Tongue (tissue), 2 donors: ENCODE data around the gene POU6F2. TPM values are rescaled to one million over a fixed set of nuclear protein-coding genes. Genes with fewer than 3 reads are reported as not detected.
"Not testable (repeated sequence)": the region's sequence is repeated elsewhere in the genome, so short reads cannot be mapped to it uniquely, and the experiment has no call there.

Source experiments
- DNase-seq: peaks from one replicate; pipeline ENCODE4 v3.0.0-alpha.2; 2015
- total RNA-seq: library from RNA; depleted of rRNA; stranded (reverse); fragments of >200 nt; gene quantifications from one replicate; pipeline ENCODE4 v1.2.3, GENCODE V29; 2014

The POU6F2 gene
- total RNA-seq = not detected

DNA sequence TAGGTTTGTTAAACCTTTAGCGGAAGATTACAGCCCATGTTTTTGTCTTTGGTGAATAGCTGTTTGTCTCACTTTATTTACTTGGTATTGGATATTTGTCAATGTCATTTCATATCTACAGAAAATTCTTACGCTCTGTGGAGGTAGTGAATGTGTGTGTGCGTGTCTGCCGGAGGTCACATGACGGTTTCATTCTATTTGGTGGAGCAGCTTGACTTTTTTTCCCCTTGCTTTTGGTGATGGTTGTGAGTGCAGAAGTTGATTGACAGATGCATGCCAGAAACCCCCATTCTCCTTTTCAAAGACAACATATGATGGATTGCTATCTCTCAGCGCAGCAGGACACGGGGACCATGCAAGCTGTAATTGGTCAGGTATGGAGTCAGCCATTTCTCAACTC lies at the start of gene POU6F2:
TSS of gene POU6F2 (plus strand) at position 225 of the 400 bp plus-strand sequence. CDS start at position 270, 45 bp downstream.
- DNase-seq = no peak

DNA sequence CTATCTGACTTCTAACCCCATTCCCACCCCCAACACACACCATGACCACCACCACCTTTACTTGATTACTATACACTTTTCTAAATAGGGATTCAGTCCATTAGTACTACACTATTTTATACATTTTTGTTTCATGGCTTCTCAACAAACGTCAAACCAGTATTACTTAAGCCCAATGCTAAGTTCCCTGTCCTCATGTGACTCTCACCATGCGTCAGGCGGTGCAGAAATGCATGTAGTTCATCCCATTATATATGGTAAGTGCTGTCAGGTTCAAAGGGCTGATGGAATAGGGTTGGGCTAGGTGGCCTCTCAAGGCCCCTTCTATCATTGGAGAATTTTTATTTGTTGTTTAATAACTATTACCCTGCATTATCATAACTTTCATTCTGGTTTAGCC lies 49.2 kb upstream of the POU6F2 start:
- DNase-seq = no peak

DNA sequence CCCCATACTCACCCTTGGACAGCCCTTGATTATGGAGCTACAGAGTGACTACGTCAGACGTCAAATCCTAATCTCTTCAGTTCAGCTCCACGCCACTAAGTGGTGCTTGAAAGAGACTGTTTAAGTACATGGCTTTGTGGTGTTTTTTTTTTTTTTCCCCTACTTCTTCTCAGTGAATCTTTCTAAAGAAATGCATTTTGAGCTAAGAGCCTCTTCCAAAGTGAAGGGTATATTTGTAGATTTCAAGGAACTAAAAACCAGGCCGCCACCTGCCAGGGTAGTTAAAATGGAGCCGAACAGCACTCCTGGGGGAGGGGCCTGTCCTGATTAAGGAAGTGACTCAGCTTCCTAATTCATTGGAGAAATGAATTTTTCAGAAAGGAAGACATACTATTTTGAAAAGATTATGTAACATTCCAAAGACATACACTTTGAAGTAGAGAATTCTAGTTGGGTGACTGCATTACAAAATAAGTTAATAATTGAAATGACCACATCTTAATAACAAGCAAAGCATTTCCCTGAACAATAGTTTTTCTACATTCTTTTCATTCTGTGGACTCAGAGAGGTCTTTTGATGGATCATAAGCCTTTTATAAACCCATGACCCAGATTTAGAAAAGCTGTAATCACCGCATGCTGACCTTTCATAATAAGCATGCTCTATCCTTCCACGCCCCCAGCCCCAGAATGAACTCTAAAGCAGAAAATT lies 48.1 kb upstream of the POU6F2 start:
- DNase-seq = no peak

GRCh38 chr7:38932509-38933168 lies 45.1 kb upstream of the POU6F2 start:
- peak; percentile 84 for DNase-seq

GRCh38 chr7:38934051-38934450 lies 43.7 kb upstream of the POU6F2 start:
- DNase-seq = no peak

GRCh38 chr7:38934536-38934935 lies 43.2 kb upstream of the POU6F2 start:
- DNase-seq = no peak

DNA sequence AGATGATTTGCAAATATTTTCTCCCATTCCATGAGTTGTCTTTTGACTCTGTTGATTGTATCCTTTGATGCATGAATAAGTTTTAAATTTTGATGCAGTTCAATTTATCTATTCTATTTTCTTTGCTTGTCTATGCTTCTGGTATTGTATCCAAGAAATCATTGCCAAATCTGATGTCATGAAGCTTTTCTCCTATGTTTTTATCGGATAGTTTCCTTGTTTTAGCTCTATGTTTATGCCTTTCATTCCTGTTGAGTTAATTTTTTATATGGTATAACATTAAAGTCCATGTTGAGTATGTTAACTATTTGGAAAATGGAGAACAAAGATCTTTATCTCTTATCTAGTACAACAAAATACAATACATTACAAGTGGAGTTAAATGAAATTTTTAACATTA lies 41.1 kb upstream of the POU6F2 start:
- DNase-seq = no peak

DNA sequence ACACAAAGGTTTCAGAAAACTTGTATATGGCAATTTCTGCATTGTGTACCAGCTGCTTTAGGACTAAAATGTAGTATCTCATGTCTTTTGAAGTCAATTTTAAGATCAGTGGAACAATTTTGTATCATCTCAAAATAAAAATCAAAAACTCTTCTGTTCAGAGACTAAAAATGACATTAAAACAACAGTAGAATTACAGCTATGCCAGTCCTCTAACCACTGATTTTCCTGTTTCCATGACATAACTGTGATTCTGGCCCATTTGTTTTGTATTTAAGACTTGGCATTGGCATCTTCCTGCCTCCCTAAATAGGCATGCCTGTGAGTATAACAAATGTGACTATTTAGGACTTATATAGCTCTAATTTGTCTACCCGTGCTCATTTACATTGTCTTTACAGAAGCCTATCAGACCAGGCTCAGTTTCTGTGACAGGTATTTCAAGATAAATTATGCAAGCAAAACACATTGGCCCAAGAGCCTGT lies 39.7 kb upstream of the POU6F2 start:
- no peak for DNase-seq

DNA sequence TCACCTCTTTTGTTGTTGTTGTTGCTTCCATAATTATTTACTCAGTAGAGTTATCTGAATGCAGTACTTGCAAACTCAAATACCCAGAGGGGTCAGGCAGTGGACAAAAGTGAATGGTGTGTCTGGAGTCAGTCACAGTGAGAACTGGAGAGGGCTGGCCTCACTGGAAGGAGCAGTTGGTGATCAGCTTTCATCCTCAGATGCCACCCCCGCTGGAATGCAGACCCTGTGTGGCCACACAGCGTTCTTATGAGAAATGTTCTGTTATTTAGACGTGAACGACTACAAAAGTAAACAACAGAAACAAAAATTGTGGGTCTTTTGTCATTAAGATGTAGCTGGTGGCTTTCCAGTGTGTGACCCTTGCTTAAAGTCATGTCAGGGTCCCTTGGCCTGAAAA lies 39.1 kb upstream of the POU6F2 start:
- DNase-seq = no peak

GRCh38 chr7:38940774-38941173 lies 36.9 kb upstream of the POU6F2 start:
- DNase-seq = no peak

DNA sequence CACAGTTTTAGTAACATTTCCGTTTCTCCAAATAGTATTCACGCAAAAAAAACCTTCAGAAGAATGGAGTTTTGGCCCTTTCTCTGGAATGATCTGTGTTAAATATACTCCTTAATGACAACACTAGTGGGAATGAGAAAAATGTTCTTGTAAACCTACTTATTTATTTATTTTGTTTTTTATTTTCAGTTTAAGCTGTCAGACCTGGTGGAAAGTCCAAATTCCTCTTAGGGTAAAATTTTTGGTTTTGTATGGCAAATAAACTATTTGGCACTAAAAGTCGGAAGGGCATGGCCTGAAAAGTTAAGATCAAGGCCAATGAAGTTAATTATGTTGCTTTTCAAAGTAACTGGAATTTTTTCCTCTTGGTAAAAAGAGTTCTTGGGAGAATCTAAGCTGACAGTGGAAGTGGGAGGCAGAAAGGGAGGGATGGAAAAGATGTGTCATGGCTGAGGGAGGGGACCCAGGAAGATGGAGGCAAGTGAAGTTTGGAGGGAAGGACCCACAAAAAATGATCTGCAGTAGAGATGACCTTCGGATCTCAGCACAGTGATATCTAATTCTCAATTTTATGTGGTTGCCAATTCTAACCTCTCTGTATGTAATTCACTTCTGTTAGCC lies 35.2 kb upstream of the POU6F2 start:
- DNase-seq = no peak

DNA sequence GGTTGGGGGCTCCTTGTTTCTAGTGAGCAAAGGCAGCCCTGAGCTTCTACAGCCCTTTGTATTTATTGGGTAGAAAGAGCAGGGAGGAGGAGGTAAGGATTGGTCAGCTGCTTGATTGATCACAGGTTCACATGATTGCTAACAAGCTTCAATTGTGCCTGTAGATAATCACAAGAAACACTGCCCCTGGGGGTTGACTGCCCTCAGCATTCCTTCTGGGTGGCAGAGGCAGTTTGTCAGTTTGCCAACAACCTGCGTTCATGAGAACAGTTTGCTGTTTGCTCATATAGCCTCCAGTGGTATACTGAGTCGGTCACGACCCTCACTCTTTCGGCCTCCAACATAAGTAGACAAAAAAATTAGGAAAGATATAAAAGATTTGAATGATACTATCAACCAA lies 30.2 kb upstream of the POU6F2 start:
- not testable (repeated sequence) for DNase-seq

DNA sequence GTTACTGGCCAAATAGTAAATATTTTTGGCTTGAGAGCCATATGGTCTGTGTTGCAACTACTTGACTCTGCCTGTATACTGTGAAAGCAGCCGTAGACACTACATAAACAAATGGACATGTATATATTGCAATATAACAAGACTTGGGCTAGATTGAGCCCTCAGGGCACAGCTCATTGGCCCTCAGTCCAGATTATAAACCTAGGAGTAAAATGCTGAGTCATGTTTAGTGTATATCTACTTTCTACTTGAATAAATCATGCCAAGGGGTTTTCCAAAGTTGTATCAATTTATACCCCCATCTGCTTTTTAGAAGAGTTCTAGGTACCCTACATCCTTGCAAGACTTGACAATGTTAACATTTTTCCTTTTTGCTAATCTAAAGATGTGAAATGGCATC lies 27.4 kb upstream of the POU6F2 start:
- no peak for DNase-seq

- DNase-seq = no peak
These were observed 26.5 kb upstream of the POU6F2 start for GRCh38 chr7:38951213-38951612.

- DNase-seq = no peak
These were observed 24.5 kb upstream of the POU6F2 start for GRCh38 chr7:38953227-38953626.

DNA sequence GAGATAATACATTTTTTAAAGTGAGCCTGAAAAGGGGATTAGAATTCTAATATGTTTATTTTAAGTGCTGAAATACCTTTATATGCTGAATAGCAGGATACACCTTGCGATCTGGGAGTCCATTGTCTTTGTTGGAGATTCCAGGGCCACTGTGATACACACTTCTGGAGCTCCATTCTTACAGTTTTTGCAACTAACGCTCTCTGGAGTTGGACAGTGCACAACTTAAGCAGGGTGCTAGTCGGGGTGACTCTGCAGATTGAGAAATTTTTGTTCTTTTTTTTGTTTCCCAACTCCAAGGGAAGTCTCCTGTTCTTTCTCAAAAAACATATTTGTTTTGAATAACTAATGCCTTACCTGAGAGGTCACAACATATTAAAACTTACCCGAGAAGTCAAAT lies 23.7 kb upstream of the POU6F2 start:
- DNase-seq = no peak

- DNase-seq = no peak
These were observed 21.8 kb upstream of the POU6F2 start for GRCh38 chr7:38955892-38956291.

DNA sequence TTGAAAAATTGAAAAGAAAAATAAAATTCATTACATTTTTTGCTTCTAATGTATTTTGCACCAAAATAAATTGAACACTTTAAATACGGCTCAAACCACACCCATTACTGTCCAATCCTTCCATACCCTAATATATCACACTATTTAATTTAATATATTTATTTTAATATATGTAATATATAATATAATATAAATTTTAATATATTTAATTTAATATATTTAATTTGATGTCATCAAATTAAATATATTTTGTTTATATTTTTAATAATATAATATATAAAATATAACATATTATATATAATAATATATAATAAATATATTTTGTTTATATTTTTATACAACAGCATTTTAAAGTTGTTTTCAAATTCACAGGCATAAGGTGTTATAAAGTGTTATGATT lies 15.7 kb upstream of the POU6F2 start:
- DNase-seq = no peak

DNA sequence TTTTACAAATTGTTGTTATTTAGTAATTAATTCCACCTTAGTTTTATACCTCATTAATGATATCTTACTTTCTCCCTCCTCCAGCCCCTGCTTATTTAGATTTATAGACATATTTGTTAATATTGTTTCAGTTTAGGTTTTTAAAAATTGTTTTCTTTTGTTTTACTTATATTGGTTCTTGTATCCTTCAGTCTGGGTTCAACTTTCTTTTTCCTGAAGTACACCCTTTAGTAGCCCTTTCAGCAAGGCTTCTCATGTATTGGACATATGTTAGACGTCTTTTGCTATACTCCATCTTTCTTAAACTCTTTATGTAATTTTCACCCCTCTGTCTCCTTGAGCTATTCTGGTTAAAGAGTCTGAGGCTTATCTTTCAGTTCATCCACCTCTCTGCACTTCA lies 12.8 kb upstream of the POU6F2 start:
- no peak for DNase-seq

DNA sequence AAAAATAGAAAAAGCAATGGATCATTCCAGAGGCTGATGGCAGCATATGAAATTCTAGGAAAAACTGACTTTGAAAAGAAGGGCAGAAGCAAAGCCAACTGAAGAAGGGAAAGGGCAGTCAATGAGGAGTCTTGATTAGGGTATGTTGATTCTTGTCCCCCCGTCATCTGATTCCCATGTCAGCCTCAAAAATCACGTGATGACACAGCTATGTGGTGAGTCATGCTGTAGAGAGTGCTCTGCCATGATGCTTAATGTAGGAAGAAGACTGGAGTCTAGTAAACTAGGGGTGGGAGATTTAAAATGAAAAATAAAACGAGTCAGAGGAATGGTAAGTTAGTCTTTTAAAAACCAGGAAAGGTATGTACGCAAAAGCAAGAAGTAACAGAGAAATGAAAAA lies 3.9 kb upstream of the POU6F2 start:
- DNase-seq = no peak

GRCh38 chr7:38975944-38976392 lies 1.7 kb upstream of the POU6F2 start:
- DNase-seq = peak; percentile 12

GRCh38 chr7:38978491-38978890 lies 782 bp downstream of the POU6F2 start:
- no peak for DNase-seq

DNA sequence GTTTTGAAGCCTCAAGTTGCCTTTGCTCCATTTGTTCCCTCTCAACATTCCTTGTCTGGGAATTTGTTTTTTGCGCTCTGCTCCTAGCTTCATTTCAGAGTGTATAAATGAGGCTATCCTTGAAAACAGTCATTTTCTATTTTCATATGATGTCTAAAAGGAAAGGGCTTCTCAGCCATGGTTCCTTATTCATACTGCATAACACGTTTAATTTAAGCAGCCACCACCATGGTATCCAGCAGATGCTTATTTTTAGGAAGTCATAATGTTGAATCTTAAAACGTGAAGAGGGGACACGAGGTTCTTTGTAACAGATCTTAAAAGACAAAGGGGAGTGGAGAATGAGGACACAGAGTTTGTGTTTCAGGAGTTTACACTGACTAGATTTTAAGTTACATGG lies 14.5 kb downstream of the POU6F2 start:
- DNase-seq = no peak

- no peak for DNase-seq
These were observed 23.9 kb downstream of the POU6F2 start for GRCh38 chr7:39001595-39001994.
